Liver (tissue), 9 donors: ENCODE measurements around the gene CHRNB2. TPM values are rescaled to one million over a fixed set of nuclear protein-coding genes. Genes with fewer than 3 reads are reported as not detected.

Experiments
- DNase-seq: peaks from one replicate; pipeline ENCODE4 v3.0.0-alpha.2; 2017; ENCODE audit warnings: low spot score
- H3K27ac ChIP-seq, 2 donors: one replicate each; pipeline ENCODE4 v1.7.0; 2013; ENCODE audit warnings: inconsistent platforms in 2 of 2, low read length in 2 of 2, control low read depth in 1 of 2, low read depth in 1 of 2, mild to moderate bottlenecking in 1 of 2
- H3K27me3 ChIP-seq, 4 donors: one replicate each; pipeline versions ENCODE4 v1.6.1 to v1.7.0; 2013; ENCODE audit warnings: low read length in 3 of 4, inconsistent platforms in 1 of 4, mild to moderate bottlenecking in 1 of 4, moderate library complexity in 1 of 4; ENCODE audit not compliant: control insufficient read depth in 4 of 4, insufficient read depth in 4 of 4
- H3K36me3 ChIP-seq, 4 donors: one replicate each; pipeline versions ENCODE4 v1.6.1 to v1.7.0; 2013; ENCODE audit warnings: low read length in 3 of 4, mild to moderate bottlenecking in 3 of 4, low read depth in 1 of 4, moderate library complexity in 1 of 4; ENCODE audit not compliant: control insufficient read depth in 4 of 4, insufficient read depth in 3 of 4
- H3K4me1 ChIP-seq, 4 donors: one replicate each; pipeline versions ENCODE4 v1.6.1 to v1.7.0; 2013; ENCODE audit warnings: low read length in 3 of 4, mild to moderate bottlenecking in 3 of 4, moderate library complexity in 1 of 4; ENCODE audit not compliant: control insufficient read depth in 4 of 4, insufficient read depth in 4 of 4
- H3K4me3 ChIP-seq, 3 donors: one replicate each; pipeline versions ENCODE4 v1.6.1 to v1.7.0; 2013; ENCODE audit warnings: low read length in 3 of 3, control low read depth in 1 of 3, low read depth in 1 of 3, mild to moderate bottlenecking in 1 of 3
- H3K9ac ChIP-seq, 2 donors: one replicate each; pipeline ENCODE4 v1.7.0; 2013; ENCODE audit warnings: low read length in 2 of 2, mild to moderate bottlenecking in 2 of 2, moderate library complexity in 2 of 2, control low read depth in 1 of 2, low read depth in 1 of 2
- H3K9me3 ChIP-seq, 4 donors: one replicate each; pipeline versions ENCODE4 v1.6.1 to v1.7.0; 2013; ENCODE audit warnings: low read length in 3 of 4; ENCODE audit not compliant: control insufficient read depth in 4 of 4
- CTCF ChIP-seq: fragments of 150-350 bp; IDR thresholded peaks from 2 replicates; pipeline ENCODE4 v1.5.1; 2017; ENCODE audit warnings: improper control_type of control experiment, low read depth, low read length; ENCODE audit not compliant: missing input control
- EGR1 ChIP-seq, 2 donors: IDR thresholded peaks; 2 replicates each; pipeline ENCODE4 v1.6.1; 2016 to 2018; ENCODE audit warnings: antibody characterized with exemption in 2 of 2, low read depth in 2 of 2
- FOXA1 ChIP-seq: IDR thresholded peaks from 2 replicates; pipeline ENCODE4 v1.6.1; 2016; ENCODE audit warnings: antibody characterized with exemption
- FOXA2 ChIP-seq: IDR thresholded peaks from 2 replicates; pipeline ENCODE4 v1.6.1; 2016; ENCODE audit warnings: antibody characterized with exemption
- HNF4A ChIP-seq, 2 donors: conservative IDR thresholded peaks; 2 replicates each; pipeline ENCODE4 v1.6.1; 2016; ENCODE audit warnings: antibody characterized with exemption in 2 of 2, mild to moderate bottlenecking in 2 of 2
- HNF4G ChIP-seq: IDR thresholded peaks from 2 replicates; pipeline ENCODE4 v1.6.1; 2016; ENCODE audit warnings: antibody characterized with exemption
- NR2F2 ChIP-seq: IDR thresholded peaks from 2 replicates; pipeline ENCODE4 v1.6.1; 2016; ENCODE audit warnings: antibody characterized with exemption
- RXRA ChIP-seq, 2 donors: IDR thresholded peaks; 2 replicates each; pipeline ENCODE4 v1.6.1; 2017 to 2018; ENCODE audit warnings: antibody characterized with exemption in 2 of 2, mild to moderate bottlenecking in 1 of 2
- SP1 ChIP-seq: IDR thresholded peaks from 2 replicates; pipeline ENCODE4 v1.6.1; 2018; ENCODE audit warnings: antibody characterized with exemption, mild to moderate bottlenecking
- TAF1 ChIP-seq: conservative IDR thresholded peaks from 2 replicates; pipeline ENCODE4 v1.6.1; 2016; ENCODE audit warnings: antibody characterized with exemption, mild to moderate bottlenecking
- YY1 ChIP-seq: IDR thresholded peaks from 2 replicates; pipeline ENCODE4 v1.6.1; 2016; ENCODE audit warnings: antibody characterized with exemption, mild to moderate bottlenecking
- ZBTB33 ChIP-seq: IDR thresholded peaks from 2 replicates; pipeline ENCODE4 v1.6.1; 2016; ENCODE audit warnings: antibody characterized with exemption
- WGBS: extraction: QIAGEN DNeasy Blood & Tissue Kit; methylation state at CpG from one replicate; pipeline ENCODE4 v1.1.7; 2013; 5-methylcytosine and 5-hydroxymethylcytosine counted together
- polyA plus RNA-seq, 2 donors: library from polyadenylated mRNA; stranded (reverse) in 1 of 2; unstranded in 1 of 2; fragments of 200-250 nt in 1 of 2; fragments of >200 nt in 1 of 2; fragmentation: Nextera tagmentation in 1 of 2; extraction: Ambion mirVana in 1 of 2; gene quantifications; one replicate each; pipeline versions ENCODE4 v1.2.1 to v1.2.3, GENCODE V29; 2013 to 2015
- total RNA-seq, 2 donors: library from RNA; depleted of rRNA; stranded (reverse); fragments of >200 nt; gene quantifications; one replicate each; pipeline ENCODE4 v1.2.3, GENCODE V29; 2014
- TF ChIP-seq, protein P1 (sequence below): IDR thresholded peaks from 2 replicates; pipeline ENCODE4 v1.6.1; 2016; ENCODE audit warnings: antibody characterized with exemption
- TF ChIP-seq, protein P2 (sequence below): IDR thresholded peaks from 2 replicates; pipeline ENCODE4 v1.6.1; 2016; ENCODE audit warnings: antibody characterized with exemption
- donor health status: healthy.
- donor health status: healthy.
- donor health status: healthy.
- donor health status: healthy.
- donor health status: healthy.

The CHRNB2 gene
- total and polyA plus RNA-seq, 4 donors: under 0.01 to 0.06 (median 0.01) TPM; not detected in 1

DNA sequence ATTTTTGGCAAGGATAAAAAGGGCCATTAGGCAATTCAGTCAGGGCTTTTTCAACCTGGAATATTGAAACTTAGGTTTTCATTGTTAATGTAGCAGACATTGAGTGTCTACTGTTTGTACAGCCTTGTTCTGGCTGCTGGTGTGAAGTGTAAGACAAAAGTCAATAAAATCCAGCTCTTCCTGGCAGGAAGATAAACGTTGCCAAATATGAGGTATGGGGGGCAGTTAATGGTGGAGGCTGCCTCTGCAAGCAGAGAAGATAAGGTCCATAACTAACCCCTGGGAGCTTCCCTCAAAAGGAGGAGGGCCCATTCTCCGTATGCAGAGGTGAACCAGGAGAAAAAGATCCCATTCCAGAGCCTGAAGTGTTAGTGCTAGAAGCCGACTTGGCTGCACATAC is 45.9 kb upstream of the CHRNB2 start:
- TF ChIP-seq EGR1 (IDR thresholded peaks at IDR 0.05; ENCODE audit: low read depth in 2 of 2) (no peak), ZBTB33 (no peak), FOXA1 (no peak)

DNA sequence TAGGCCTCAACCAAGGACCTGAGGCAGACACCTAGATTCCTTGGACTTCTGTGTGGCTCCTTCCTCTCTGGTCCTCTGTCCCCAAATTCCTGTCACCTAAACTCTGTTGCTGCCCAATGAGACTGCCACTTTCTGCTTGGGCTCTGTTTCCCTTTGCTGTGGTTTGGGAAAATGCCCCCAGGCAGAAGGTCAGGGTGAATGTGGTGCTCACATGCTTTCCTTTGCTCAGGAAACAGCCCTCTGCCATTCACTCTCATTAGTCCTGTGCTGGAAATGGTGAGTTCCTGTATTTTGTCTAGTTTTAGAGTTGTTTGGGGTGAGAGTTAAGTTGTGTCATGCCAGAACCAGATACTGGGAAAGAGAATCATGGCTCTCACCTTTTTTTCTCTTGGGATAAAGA is 42.7 kb upstream of the CHRNB2 start:
- Histone ChIP-seq H3K4me3 (no peak overlapping the region), H3K9ac (no peak overlapping the region), H3K9me3 (no peaks in the 10 kb centered on the region), H3K4me1 (peaks cover 3 to 19% (median 8%) of the 10 kb centered on the region in 4 donors), H3K36me3 (no peaks in the 10 kb centered on the region), H3K27me3 (no peaks in the 10 kb centered on the region), H3K27ac (no peak overlapping the region)
- no peak for DNase-seq
- TF ChIP-seq EGR1 (IDR thresholded peaks at IDR 0.05; ENCODE audit: low read depth in 2 of 2) (no peak), ZBTB33 (no peak), YY1 (no peak), NR2F2 (no peak), HNF4A (conservative IDR thresholded peaks at IDR 0.05) (no peak), FOXA2 (no peak), HNF4G (no peak), TAF1 (no peak), SP1 (no peak)
- TF ChIP-seq, protein P1, sequence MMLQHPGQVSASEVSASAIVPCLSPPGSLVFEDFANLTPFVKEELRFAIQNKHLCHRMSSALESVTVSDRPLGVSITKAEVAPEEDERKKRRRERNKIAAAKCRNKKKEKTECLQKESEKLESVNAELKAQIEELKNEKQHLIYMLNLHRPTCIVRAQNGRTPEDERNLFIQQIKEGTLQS: no peak
- TF ChIP-seq, protein P2, sequence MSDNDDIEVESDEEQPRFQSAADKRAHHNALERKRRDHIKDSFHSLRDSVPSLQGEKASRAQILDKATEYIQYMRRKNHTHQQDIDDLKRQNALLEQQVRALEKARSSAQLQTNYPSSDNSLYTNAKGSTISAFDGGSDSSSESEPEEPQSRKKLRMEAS: no peak

More for the DNA sequence above, 45.9 kb upstream of the CHRNB2 start:
- H3K36me3 ChIP-seq: no peaks in the 10 kb centered on the region
- no peaks in the 10 kb centered on the region for H3K9me3 ChIP-seq
- no peak overlapping the region for H3K9ac ChIP-seq
- no peak for DNase-seq
- no peak overlapping the region for H3K4me3 ChIP-seq
- H3K4me1 ChIP-seq: peaks cover 3 to 21% (median 8%) of the 10 kb centered on the region in 4 donors
- 53% methylated on average over 3 of the region's 3 CpGs for WGBS
- H3K27ac ChIP-seq: no peak overlapping the region
- H3K27me3 ChIP-seq: no peaks in the 10 kb centered on the region

DNA sequence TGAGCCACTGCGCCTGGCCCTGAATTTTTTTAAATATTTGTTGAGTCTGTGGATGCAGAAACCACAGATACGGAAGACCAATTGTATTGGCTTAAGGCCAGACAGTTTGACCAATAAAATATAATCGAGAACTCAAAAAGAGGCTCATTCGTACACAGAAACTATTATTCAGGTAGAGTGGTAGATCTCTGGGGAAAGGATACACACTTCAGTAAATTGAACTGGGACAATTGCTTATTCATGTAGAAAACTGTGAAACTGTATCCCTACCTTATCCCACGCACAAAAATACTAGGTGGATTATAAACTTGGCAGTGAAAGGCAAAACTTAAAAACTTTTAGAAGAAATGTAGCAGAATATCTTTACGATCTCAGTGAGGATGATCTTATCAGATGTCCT is 40.4 kb upstream of the CHRNB2 start:
- no peaks in the 10 kb centered on the region for H3K9me3 ChIP-seq
- no peak overlapping the region for H3K9ac ChIP-seq
- no peaks in the 10 kb centered on the region for H3K27me3 ChIP-seq
- H3K4me3 ChIP-seq: no peak overlapping the region
- 68% methylated on average over 6 of the region's 6 CpGs for WGBS
- H3K36me3 ChIP-seq: no peaks in the 10 kb centered on the region
- DNase-seq: no peak
- no peaks in the 10 kb centered on the region for H3K4me1 ChIP-seq
- H3K27ac ChIP-seq: no peak overlapping the region
- TF ChIP-seq ZBTB33: no peak
- no peak for TF ChIP-seq HNF4G
- no peak for TF ChIP-seq HNF4A (conservative IDR thresholded peaks at IDR 0.05)
- no peak for TF ChIP-seq NR2F2
- TF ChIP-seq FOXA1: no peak
- TF ChIP-seq TAF1: no peak
- no peak for TF ChIP-seq FOXA2
- no peak for TF ChIP-seq SP1
- TF ChIP-seq RXRA (IDR thresholded peaks at IDR 0.05): no peak
- TF ChIP-seq CTCF: no peak
- no peak for TF ChIP-seq EGR1 (IDR thresholded peaks at IDR 0.05; ENCODE audit: low read depth in 2 of 2)
- TF ChIP-seq, protein P2: no peak
- no peak for TF ChIP-seq YY1
- TF ChIP-seq, protein P1: no peak
